ENCODE results near the gene CUL9. TPM values are rescaled to one million over a fixed set of nuclear protein-coding genes. Genes with fewer than 3 reads are reported as not detected.

Gene CUL9
- total and polyA plus RNA-seq, 11 donors: 6.5 to 22.3 (median 12.5) TPM

GRCh38 chr6:43180985-43181384 lies 1.0 kb upstream of the CUL9 start:
- ATAC-seq: no peak
- intact Hi-C loops (cut with DNase I): loop anchor here in 2 of 10 donors (5.0 to 10.0 kb wide), 2 partner anchors 46 to 174 kb away; partner anchors contain the start of gene DNPH1 (in 1 of the 2)
- no peaks in the 10 kb centered on the region for H3K9me3 ChIP-seq
- H3K4me1 ChIP-seq: peaks cover 4 to 32% (median 18%) of the 10 kb centered on the region in 12 donors
- TF ChIP-seq, protein P1, sequence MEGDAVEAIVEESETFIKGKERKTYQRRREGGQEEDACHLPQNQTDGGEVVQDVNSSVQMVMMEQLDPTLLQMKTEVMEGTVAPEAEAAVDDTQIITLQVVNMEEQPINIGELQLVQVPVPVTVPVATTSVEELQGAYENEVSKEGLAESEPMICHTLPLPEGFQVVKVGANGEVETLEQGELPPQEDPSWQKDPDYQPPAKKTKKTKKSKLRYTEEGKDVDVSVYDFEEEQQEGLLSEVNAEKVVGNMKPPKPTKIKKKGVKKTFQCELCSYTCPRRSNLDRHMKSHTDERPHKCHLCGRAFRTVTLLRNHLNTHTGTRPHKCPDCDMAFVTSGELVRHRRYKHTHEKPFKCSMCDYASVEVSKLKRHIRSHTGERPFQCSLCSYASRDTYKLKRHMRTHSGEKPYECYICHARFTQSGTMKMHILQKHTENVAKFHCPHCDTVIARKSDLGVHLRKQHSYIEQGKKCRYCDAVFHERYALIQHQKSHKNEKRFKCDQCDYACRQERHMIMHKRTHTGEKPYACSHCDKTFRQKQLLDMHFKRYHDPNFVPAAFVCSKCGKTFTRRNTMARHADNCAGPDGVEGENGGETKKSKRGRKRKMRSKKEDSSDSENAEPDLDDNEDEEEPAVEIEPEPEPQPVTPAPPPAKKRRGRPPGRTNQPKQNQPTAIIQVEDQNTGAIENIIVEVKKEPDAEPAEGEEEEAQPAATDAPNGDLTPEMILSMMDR (IDR thresholded peaks at IDR 0.05): no peak
- TF ChIP-seq POLR2A (IDR thresholded peaks at IDR 0.05): no peak
- H3K4me3 ChIP-seq: no peak overlapping the region
- peak overlapping the region in 1 of 12 donors; percentile 85 for H3K27ac ChIP-seq
- peaks cover 0 to 65% (median 59%) of the 10 kb centered on the region in 9 donors for H3K36me3 ChIP-seq
- H3K27me3 ChIP-seq: no peaks in the 10 kb centered on the region
- peak in 1 of 5 donors; percentile 22 for DNase-seq
- 66 to 80% (median 68%) methylated on average over 5 of the region's 5 CpGs for WGBS, 4 donors

GRCh38 chr6:43181621-43181941 lies 415 bp upstream of the CUL9 start:
- ATAC-seq (no peak), DNase-seq (no peak)
- intact Hi-C loops (cut with DNase I): loop anchor here in 2 of 10 donors (5.0 to 10.0 kb wide), 2 partner anchors 46 to 173 kb away; partner anchors contain the start of gene DNPH1 (in 1 of the 2)
- peak overlapping the region; percentile 16 to 85 (median 70) for H3K27ac ChIP-seq
- peak overlapping the region; percentile 47 to 94 (median 82) for H3K4me3 ChIP-seq
- H3K4me1 ChIP-seq: peaks cover 4 to 29% (median 17%) of the 10 kb centered on the region in 12 donors
- TF ChIP-seq, protein P1 (IDR thresholded peaks at IDR 0.05): no peak
- TF ChIP-seq POLR2A (IDR thresholded peaks at IDR 0.05): no peak
- no peaks in the 10 kb centered on the region for H3K9me3 ChIP-seq
- H3K36me3 ChIP-seq: peaks cover 0 to 65% (median 59%) of the 10 kb centered on the region in 9 donors
- 40 to 47% (median 42%) methylated on average over 9 of the region's 9 CpGs for WGBS, 4 donors
- no peaks in the 10 kb centered on the region for H3K27me3 ChIP-seq

DNA sequence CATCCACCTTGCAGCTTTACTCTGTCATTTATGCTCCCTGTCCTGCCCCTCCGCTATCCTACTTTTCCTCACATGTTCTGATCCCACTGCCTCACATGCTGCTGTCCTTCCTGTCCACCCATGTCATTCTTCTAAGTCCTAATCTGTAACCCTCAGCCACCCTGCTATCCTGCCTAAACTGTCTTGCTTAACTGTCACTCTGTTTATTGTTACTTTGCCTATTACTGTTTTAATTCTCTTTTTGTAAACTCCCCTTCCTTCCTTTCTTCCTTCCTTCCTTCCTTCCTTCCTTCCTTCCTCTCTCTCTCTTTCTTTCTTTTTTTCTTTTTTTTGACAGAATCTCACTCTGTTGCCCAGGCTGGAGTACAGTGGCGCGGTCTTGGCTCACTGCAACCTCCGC lies 1.4 kb downstream of the CUL9 start:
- intact Hi-C loops (cut with DNase I): loop anchor here in 2 of 10 donors (5.0 to 10.0 kb wide), 2 partner anchors 44 to 171 kb away; partner anchors contain the start of gene DNPH1 (in 1 of the 2)
- H3K4me1 ChIP-seq: peaks cover 4 to 29% (median 17%) of the 10 kb centered on the region in 12 donors
- ATAC-seq: no peak
- no peaks in the 10 kb centered on the region for H3K9me3 ChIP-seq
- peaks cover 0 to 65% (median 59%) of the 10 kb centered on the region in 9 donors for H3K36me3 ChIP-seq
- no peak for DNase-seq
- peak overlapping the region in 2 of 12 donors; percentile 85 to 89 for H3K4me3 ChIP-seq
- WGBS, 4 donors: 95 to 98% (median 97%) methylated on average over 4 of the region's 4 CpGs
- H3K27ac ChIP-seq: no peak overlapping the region
- H3K27me3 ChIP-seq: no peaks in the 10 kb centered on the region
- no peak for TF ChIP-seq POLR2A (IDR thresholded peaks at IDR 0.05)
- TF ChIP-seq, protein P1 (IDR thresholded peaks at IDR 0.05): no peak

DNA sequence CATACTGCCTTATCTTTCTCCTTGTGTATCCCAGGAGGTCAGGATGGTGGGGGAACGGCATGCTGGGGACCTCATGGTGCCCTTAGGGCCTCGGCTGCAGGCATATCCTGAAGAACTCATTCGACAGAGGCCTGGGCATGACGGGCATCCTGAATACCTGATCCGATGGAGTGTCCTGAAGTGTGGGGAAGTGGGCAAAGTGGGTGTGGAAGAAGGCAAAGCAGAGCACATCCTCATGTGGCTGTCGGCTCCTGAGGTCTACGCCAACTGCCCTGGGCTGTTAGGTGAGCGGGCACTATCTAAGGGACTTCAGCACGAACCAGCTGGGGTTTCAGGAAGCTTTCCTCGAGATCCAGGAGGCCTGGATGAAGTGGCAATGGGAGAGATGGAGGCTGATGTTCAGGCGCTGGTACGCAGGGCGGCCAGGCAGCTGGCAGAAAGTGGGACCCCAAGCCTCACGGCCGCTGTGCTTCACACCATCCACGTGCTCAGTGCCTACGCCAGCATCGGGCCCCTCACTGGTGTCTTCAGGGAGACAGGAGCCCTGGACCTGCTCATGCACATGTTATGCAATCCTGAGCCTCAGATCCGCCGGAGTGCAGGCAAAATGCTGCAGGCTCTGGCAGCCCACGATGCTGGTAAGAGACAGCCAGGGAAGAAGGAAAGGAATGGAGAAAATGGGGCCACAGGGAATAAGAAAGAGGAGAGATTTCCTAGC lies 2.4 kb downstream of the CUL9 start:
- 90 to 93% (median 91%) methylated on average over 21 of the region's 21 CpGs for WGBS, 4 donors
- DNase-seq (no peak), ATAC-seq (no peak)
- peaks cover 0 to 65% (median 59%) of the 10 kb centered on the region in 9 donors for H3K36me3 ChIP-seq
- no peaks in the 10 kb centered on the region for H3K9me3 ChIP-seq
- no peak overlapping the region for H3K4me3 ChIP-seq
- peaks cover 4 to 29% (median 17%) of the 10 kb centered on the region in 12 donors for H3K4me1 ChIP-seq
- no peaks in the 10 kb centered on the region for H3K27me3 ChIP-seq
- intact Hi-C loops (cut with DNase I): loop anchor here in 2 of 10 donors (5.0 to 10.0 kb wide), 2 partner anchors 43 to 170 kb away; partner anchors contain the start of gene DNPH1 (in 1 of the 2)
- H3K27ac ChIP-seq: no peak overlapping the region
- TF ChIP-seq POLR2A (IDR thresholded peaks at IDR 0.05): no peak
